Lung (tissue), 12 donors: Measurements from ENCODE around the gene MPO. TPM values are rescaled to one million over a fixed set of nuclear protein-coding genes. Genes with fewer than 3 reads are reported as not detected.
A peak's percentile ranks its signal among the peaks of the same experiment; 100 is the strongest.

Source experiments
- ATAC-seq: fragments of 200-7000 bp; cut with Tn5 transposase; one replicate; pipeline ENCODE4 v1.9.1; 2020; ENCODE audit warnings: moderate number of reproducible peaks; ENCODE audit not compliant: insufficient read depth, low FRiP score
- DNase-seq, 3 donors: peaks; one replicate each; pipeline ENCODE4 v3.0.0-alpha.2; 2013 to 2017
- H3K27ac ChIP-seq, 2 donors: one replicate each; pipeline ENCODE4 v1.5.1; 2013; ENCODE audit warnings: mild to moderate bottlenecking in 2 of 2, moderate library complexity in 2 of 2, control low read depth in 1 of 2, inconsistent platforms in 1 of 2, low read depth in 1 of 2, low read length in 1 of 2
- H3K27me3 ChIP-seq, 3 donors: one replicate each; pipeline ENCODE4 v1.5.1; 2013; ENCODE audit warnings: low read length in 2 of 3; ENCODE audit not compliant: control insufficient read depth in 3 of 3, insufficient read depth in 3 of 3
- H3K36me3 ChIP-seq, 4 donors: one replicate each; pipeline ENCODE4 v1.5.1; 2013; ENCODE audit warnings: low read length in 4 of 4, mild to moderate bottlenecking in 1 of 4, moderate library complexity in 1 of 4; ENCODE audit not compliant: control insufficient read depth in 4 of 4, insufficient read depth in 4 of 4
- H3K4me1 ChIP-seq, 5 donors: one replicate each; pipeline ENCODE4 v1.5.1; 2013; ENCODE audit warnings: low read length in 5 of 5, mild to moderate bottlenecking in 2 of 5, moderate library complexity in 1 of 5; ENCODE audit not compliant: control insufficient read depth in 5 of 5, insufficient read depth in 5 of 5
- H3K4me3 ChIP-seq: one replicate; pipeline ENCODE4 v1.5.1; 2013; ENCODE audit warnings: mild to moderate bottlenecking, control low read depth, moderate library complexity
- H3K9ac ChIP-seq, 2 donors: one replicate each; pipeline ENCODE4 v1.5.1; 2013; ENCODE audit warnings: low read length in 2 of 2, control low read depth in 1 of 2; ENCODE audit not compliant: insufficient read depth in 1 of 2
- H3K9me3 ChIP-seq, 4 donors: one replicate each; pipeline ENCODE4 v1.5.1; 2013; ENCODE audit warnings: low read length in 3 of 4, mild to moderate bottlenecking in 1 of 4, moderate library complexity in 1 of 4; ENCODE audit not compliant: control insufficient read depth in 4 of 4, insufficient read depth in 3 of 4
- WGBS, 2 donors: extraction: QIAGEN DNeasy Blood & Tissue Kit; methylation state at CpG; one replicate each; pipeline ENCODE4 v1.1.7; 2013; 5-methylcytosine and 5-hydroxymethylcytosine counted together
- polyA plus RNA-seq, 2 donors: library from polyadenylated mRNA; stranded (reverse); fragments of 200-250 nt; gene quantifications; one replicate each; pipeline ENCODE4 v1.2.1, GENCODE V29; 2013
- total RNA-seq, 2 donors: library from RNA; depleted of rRNA in 1 of 2; stranded (reverse); fragments of >200 nt in 1 of 2; gene quantifications; one replicate each; pipeline ENCODE4 v1.2.1, GENCODE V29; 2014 to 2021
- TF ChIP-seq, protein P1 (sequence below): IDR thresholded peaks from 2 replicates; pipeline ENCODE4 v1.5.1; 2012; ENCODE audit warnings: mild to moderate bottlenecking; ENCODE audit errors: control extremely low read depth, extremely low read depth
- donor health status: control.
- donor health status: control.
- donor health status: Bipolar disorder and iron deficiency.
- donor health status: healthy.
- donor health status: DM: yes; HTN: yes; CAD: no.

The MPO gene
- total and polyA plus RNA-seq, 4 donors: 0.79 to 62.0 (median 6.7) TPM

DNA sequence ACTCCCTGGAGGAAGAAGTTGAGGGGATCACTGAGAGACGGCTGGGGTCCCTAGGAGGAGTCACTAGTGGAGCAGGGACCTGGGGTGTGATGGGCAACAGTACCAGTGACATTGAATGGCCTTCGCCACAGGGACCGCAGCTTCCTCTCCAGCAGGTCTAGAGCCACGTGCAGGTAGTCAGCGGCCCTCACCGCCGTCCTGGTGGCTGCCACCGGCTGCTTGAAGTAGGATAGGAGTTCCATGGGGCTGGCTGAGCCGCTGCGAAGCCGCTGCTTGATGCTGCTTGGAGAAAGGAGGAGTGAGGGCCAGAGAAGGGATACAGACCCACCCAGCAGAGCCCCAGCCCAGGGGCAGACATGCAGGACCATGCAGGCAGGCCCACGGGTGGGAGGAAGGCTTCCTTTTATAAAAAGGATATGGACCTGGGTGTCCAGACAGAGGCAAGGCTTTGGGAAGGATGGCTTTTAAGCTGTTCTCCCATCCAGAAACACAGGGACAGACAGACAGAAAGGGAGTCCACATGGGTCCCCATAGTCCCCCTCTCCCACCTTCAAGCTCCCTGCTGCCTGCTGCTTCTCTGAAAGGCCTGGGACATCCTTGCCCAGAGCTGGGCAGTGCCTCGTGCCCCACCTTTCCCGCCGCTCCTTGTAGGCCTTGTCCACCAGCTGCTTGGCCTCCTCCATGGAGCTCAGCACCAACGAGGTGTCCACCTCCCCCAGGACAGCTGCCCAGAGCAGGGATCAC is 827 bp downstream of the MPO start:
- peaks cover 0 to 12% (median 0%) of the 10 kb centered on the region in 3 donors for H3K27me3 ChIP-seq
- ATAC-seq (no peak), DNase-seq (no peak)
- H3K4me1 ChIP-seq: peaks cover 0 to 13% (median 0%) of the 10 kb centered on the region in 5 donors
- H3K27ac ChIP-seq: no peak overlapping the region
- H3K36me3 ChIP-seq: no peaks in the 10 kb centered on the region
- H3K9ac ChIP-seq: no peak overlapping the region
- TF ChIP-seq, protein P1, sequence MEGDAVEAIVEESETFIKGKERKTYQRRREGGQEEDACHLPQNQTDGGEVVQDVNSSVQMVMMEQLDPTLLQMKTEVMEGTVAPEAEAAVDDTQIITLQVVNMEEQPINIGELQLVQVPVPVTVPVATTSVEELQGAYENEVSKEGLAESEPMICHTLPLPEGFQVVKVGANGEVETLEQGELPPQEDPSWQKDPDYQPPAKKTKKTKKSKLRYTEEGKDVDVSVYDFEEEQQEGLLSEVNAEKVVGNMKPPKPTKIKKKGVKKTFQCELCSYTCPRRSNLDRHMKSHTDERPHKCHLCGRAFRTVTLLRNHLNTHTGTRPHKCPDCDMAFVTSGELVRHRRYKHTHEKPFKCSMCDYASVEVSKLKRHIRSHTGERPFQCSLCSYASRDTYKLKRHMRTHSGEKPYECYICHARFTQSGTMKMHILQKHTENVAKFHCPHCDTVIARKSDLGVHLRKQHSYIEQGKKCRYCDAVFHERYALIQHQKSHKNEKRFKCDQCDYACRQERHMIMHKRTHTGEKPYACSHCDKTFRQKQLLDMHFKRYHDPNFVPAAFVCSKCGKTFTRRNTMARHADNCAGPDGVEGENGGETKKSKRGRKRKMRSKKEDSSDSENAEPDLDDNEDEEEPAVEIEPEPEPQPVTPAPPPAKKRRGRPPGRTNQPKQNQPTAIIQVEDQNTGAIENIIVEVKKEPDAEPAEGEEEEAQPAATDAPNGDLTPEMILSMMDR: no peak
- 33 to 54% methylated on average over 16 of the region's 16 CpGs for WGBS, 2 donors
- H3K4me3 ChIP-seq: no peak overlapping the region
- peaks cover 0 to 1% (median 0%) of the 10 kb centered on the region in 4 donors for H3K9me3 ChIP-seq

DNA sequence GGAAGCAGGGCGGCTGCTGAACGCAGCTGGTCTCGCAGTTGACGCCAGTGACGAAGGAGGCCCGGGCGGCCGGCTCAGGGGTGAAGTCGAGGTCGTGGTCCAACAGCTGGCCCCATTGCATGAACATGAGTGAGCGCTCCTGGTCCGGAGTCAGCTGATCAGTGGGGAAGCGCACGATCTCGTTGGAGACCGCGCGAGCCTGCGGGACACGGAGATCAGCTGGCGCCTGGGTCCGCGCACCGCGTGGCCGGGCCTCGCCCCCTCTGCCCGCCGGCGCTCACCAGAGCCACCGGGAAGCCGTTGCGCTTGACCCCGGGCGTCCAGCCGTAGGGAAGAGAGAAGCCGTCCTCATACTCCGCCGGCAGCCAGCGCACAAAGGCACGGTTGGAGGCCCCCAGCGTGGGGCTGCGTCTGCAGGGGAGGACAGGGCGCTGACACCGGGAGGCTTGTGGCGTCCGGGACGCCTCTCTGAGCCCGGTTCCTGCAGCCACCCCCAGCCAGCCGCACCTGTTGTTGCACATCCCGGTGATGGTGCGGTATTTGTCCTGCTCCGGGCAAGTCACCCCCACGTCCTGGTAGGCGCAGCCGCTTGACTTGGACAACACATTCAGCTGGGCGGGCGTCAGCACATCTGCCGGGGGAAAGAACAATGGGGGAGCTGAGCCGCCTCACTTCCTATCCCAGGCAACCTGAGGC is 1.6 kb downstream of the MPO start:
- no peak overlapping the region for H3K4me3 ChIP-seq
- no peaks in the 10 kb centered on the region for H3K36me3 ChIP-seq
- 11 to 15% methylated on average over 56 to 60 of the region's 60 CpGs for WGBS, 2 donors
- H3K27ac ChIP-seq: no peak overlapping the region
- H3K9ac ChIP-seq: no peak overlapping the region
- TF ChIP-seq, protein P1: no peak
- ATAC-seq (peak; percentile 9), DNase-seq (peak; percentile 73 to 80 (median 76))
- peaks cover 0 to 12% (median 0%) of the 10 kb centered on the region in 3 donors for H3K27me3 ChIP-seq
- peaks cover 0 to 1% (median 0%) of the 10 kb centered on the region in 4 donors for H3K9me3 ChIP-seq
- peaks cover 0 to 13% (median 0%) of the 10 kb centered on the region in 5 donors for H3K4me1 ChIP-seq

DNA sequence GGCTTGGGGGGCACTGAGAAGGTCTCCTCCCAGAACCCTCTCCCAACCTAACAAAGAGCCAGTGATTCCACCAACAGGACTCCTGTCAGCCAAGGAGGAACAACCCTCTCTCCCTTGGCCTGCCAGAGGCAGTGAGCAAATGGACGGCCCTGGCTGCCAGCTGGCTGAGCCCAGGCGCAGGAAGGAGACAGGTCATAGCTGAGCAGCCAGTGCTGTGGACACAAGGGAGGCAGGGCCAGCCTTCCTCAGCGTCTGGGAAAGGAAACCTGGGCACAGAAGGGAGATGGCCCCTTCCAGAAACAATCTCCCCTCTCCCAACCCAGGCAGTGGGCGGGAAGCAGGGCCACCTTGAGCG is 2.1 kb downstream of the MPO start:
- peak in 1 of 3 donors; percentile 57 for DNase-seq
- peaks cover 0 to 12% (median 0%) of the 10 kb centered on the region in 3 donors for H3K27me3 ChIP-seq
- peak overlapping the region in 1 of 2 donors; percentile 11 for H3K27ac ChIP-seq
- no peak for ATAC-seq
- no peaks in the 10 kb centered on the region for H3K36me3 ChIP-seq
- H3K9ac ChIP-seq: no peak overlapping the region
- WGBS, 2 donors: 21 to 26% methylated on average over 5 of the region's 5 CpGs
- TF ChIP-seq, protein P1: no peak
- peaks cover 0 to 13% (median 0%) of the 10 kb centered on the region in 5 donors for H3K4me1 ChIP-seq
- no peak overlapping the region for H3K4me3 ChIP-seq
- H3K9me3 ChIP-seq: peaks cover 0 to 1% (median 0%) of the 10 kb centered on the region in 4 donors
